ENCODE measurements around the gene FRMPD4. TPM values are rescaled to one million over a fixed set of nuclear protein-coding genes. Genes with fewer than 3 reads are reported as not detected.

The FRMPD4 gene
- total and polyA plus RNA-seq, 2 experiments from 2014 or later = 0.60 to 1.5 TPM

DNA sequence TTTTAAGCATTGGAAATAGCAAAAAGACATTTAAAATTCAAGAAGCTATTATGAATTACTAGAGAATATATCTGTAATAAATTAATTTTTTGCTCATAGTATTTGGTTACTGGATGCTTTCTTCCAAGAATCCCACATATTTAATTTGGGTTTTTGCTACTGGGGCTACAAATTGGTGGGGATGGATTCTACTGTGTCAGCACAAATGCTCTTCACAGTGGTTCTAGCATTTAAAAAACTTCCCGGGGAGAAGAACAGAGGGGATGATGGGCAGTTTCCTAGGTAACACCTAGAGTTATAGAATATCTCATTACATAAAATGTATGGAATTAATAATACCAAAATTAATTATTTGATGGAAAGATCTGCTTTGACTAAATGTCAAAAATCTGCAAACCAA is 584.0 kb downstream of the FRMPD4 start:
- H3K4me1 ChIP-seq (ENCODE audit: low read depth) = no peaks in the 10 kb centered on the region
- no peak overlapping the region for H3K27ac ChIP-seq
- H3K9me3 ChIP-seq (ENCODE audit: low read depth) = no peaks in the 10 kb centered on the region
- no peak overlapping the region for H3K4me3 ChIP-seq
- DNase-seq (ENCODE audit: low read depth in 1 of 2, low spot score in 1 of 2) = no peak
- H3K36me3 ChIP-seq = no peaks in the 10 kb centered on the region
- H3K27me3 ChIP-seq = no peaks in the 10 kb centered on the region
- TF ChIP-seq, protein P1, sequence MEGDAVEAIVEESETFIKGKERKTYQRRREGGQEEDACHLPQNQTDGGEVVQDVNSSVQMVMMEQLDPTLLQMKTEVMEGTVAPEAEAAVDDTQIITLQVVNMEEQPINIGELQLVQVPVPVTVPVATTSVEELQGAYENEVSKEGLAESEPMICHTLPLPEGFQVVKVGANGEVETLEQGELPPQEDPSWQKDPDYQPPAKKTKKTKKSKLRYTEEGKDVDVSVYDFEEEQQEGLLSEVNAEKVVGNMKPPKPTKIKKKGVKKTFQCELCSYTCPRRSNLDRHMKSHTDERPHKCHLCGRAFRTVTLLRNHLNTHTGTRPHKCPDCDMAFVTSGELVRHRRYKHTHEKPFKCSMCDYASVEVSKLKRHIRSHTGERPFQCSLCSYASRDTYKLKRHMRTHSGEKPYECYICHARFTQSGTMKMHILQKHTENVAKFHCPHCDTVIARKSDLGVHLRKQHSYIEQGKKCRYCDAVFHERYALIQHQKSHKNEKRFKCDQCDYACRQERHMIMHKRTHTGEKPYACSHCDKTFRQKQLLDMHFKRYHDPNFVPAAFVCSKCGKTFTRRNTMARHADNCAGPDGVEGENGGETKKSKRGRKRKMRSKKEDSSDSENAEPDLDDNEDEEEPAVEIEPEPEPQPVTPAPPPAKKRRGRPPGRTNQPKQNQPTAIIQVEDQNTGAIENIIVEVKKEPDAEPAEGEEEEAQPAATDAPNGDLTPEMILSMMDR (IDR thresholded peaks at IDR 0.05; ENCODE audit: low read depth, low read length) = no peak

DNA sequence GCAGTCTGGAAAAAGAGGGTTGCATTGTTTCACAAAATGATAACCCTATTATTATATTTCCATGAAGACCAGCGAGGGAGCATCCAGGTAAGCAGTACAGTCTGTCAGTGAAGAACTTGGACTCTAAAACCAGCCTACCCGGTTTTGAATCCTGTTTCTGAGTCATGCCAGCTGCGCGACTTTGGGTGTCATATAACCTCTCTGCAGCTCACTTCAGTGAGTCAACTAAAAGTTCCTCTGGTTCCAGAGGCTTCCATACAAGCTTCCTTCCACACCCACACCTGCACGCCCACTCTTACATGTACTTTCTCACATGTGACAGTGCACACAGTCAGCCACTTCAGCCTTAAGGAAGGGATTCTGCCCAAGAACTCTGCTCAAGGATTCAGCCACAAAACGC is 603.1 kb downstream of the FRMPD4 start:
- no peak for DNase-seq (ENCODE audit: low read depth in 1 of 2, low spot score in 1 of 2)
- Histone ChIP-seq H3K27ac (no peak overlapping the region), H3K4me3 (no peak overlapping the region), H3K36me3 (no peaks in the 10 kb centered on the region), H3K9me3 (ENCODE audit: low read depth) (no peaks in the 10 kb centered on the region), H3K27me3 (no peaks in the 10 kb centered on the region), H3K4me1 (ENCODE audit: low read depth) (no peaks in the 10 kb centered on the region)
- TF ChIP-seq, protein P1 (IDR thresholded peaks at IDR 0.05; ENCODE audit: low read depth, low read length) = no peak

DNA sequence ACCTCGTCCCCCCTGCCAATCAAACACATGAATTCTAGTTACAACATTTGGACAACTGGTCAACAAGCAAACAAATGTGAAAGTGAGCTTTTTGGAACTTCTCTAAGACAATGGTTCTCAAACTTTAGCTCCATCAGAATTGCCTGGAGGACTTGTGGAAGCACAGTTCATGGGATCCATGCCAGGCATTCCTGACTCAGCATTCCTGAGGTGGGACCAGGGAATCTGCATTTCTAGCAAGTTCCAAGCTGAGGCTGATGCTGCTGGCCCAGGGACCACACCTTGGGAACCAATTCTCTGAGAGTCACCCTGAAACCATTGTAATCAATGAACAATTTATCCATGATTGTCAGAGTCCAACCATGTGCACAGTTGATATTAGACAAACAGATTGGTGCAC is 609.2 kb downstream of the FRMPD4 start:
- no peaks in the 10 kb centered on the region for H3K36me3 ChIP-seq
- H3K4me1 ChIP-seq (ENCODE audit: low read depth) = no peaks in the 10 kb centered on the region
- H3K27me3 ChIP-seq = no peaks in the 10 kb centered on the region
- no peak overlapping the region for H3K27ac ChIP-seq
- no peak overlapping the region for H3K4me3 ChIP-seq
- DNase-seq (ENCODE audit: low read depth in 1 of 2, low spot score in 1 of 2) = peak in 1 of 2 donors; percentile 1
- TF ChIP-seq, protein P1 (IDR thresholded peaks at IDR 0.05; ENCODE audit: low read depth, low read length) = no peak
- no peaks in the 10 kb centered on the region for H3K9me3 ChIP-seq (ENCODE audit: low read depth)

DNA sequence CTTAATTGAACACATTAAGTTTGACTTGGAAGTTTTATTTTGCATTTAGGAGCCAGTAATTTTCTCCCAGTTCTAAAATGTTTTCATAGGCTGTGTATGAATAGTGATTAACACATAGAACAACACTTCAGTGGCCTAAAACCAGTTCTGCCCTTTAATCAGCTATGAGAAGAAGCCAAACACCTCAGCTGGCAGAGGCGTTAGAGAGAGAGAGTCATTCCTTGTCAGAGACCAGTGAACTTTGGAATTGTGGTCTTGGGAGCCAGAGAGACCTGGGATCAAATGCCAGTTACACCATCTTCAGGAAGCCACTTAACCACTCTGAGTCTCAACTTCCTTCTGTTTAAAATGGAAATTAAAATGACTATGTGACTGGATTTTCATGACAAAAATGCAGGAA is 613.6 kb downstream of the FRMPD4 start:
- Histone ChIP-seq H3K27me3 (no peaks in the 10 kb centered on the region), H3K4me3 (no peak overlapping the region), H3K36me3 (no peaks in the 10 kb centered on the region), H3K4me1 (ENCODE audit: low read depth) (no peaks in the 10 kb centered on the region), H3K9me3 (ENCODE audit: low read depth) (no peaks in the 10 kb centered on the region), H3K27ac (no peak overlapping the region)
- no peak for DNase-seq (ENCODE audit: low read depth in 1 of 2, low spot score in 1 of 2)
- TF ChIP-seq, protein P1 (IDR thresholded peaks at IDR 0.05; ENCODE audit: low read depth, low read length) = no peak

DNA sequence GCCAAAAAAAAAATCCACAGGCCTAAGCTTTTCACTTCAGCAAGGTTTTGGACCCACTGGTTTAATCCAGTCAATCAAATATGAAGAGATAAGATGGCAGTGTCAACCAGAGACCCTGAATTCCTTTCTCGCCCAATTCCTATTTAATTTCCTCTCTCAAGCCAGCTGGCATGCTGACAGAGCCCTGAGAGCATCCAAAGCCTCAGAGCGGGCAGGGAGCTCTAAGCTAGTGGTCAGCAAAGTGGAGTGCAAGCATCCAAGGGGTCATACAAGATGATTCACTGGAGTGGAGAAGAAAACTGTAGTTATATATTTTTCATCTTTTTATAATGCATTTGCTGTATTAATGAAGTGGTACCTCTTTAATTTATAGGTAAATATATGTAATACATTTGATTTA is 615.1 kb downstream of the FRMPD4 start:
- Histone ChIP-seq H3K4me1 (ENCODE audit: low read depth) (no peaks in the 10 kb centered on the region), H3K4me3 (no peak overlapping the region), H3K9me3 (ENCODE audit: low read depth) (no peaks in the 10 kb centered on the region), H3K36me3 (no peaks in the 10 kb centered on the region), H3K27me3 (no peaks in the 10 kb centered on the region), H3K27ac (no peak overlapping the region)
- DNase-seq (ENCODE audit: low read depth in 1 of 2, low spot score in 1 of 2) = peak in 1 of 2 donors; percentile 8
- TF ChIP-seq, protein P1 (IDR thresholded peaks at IDR 0.05; ENCODE audit: low read depth, low read length) = no peak

DNA sequence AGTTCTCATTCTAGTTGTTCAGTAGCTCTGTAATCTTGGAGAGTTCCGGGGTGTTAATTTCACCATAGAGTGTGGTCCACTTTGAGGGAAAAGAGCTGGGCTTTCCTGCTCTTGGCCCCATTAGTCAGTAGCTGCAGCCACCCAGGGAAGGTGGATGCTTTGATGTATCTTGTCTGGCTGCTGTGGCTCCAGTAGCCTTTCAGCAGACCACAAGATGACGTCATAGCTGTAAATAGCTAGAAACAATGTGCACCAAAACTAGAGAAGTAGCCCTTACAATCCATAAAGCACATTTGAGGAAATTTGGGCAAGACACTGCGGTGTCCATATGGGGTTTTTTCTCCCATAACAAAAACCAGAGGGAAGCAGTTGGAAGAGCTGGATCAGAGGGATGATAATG is 620.0 kb downstream of the FRMPD4 start:
- Histone ChIP-seq H3K4me3 (no peak overlapping the region), H3K27me3 (no peaks in the 10 kb centered on the region), H3K9me3 (ENCODE audit: low read depth) (no peaks in the 10 kb centered on the region), H3K27ac (no peak overlapping the region), H3K36me3 (no peaks in the 10 kb centered on the region), H3K4me1 (ENCODE audit: low read depth) (no peaks in the 10 kb centered on the region)
- TF ChIP-seq, protein P1 (IDR thresholded peaks at IDR 0.05; ENCODE audit: low read depth, low read length) = no peak
- DNase-seq (ENCODE audit: low read depth in 1 of 2, low spot score in 1 of 2) = no peak

All from cardiac muscle cell (in vitro differentiated cells and primary cell).